Measurements from ENCODE around the gene ZIC4. TPM values are rescaled to one million over a fixed set of nuclear protein-coding genes. Genes with fewer than 3 reads are reported as not detected.

ZIC4 gene
- total RNA-seq, 1 donor = not detected

- no peak for TF ChIP-seq CTCF (IDR thresholded peaks at IDR 0.05; ENCODE audit: insufficient read depth, low read depth, low read length)
- H3K4me3 ChIP-seq (ENCODE audit: low read depth, low read length) = no peak overlapping the region
- DNase-seq (ENCODE audit: low read depth) = no peak
Measured at GRCh38 chr3:147427746-147428145, 21.4 kb upstream of the ZIC4 start.

GRCh38 chr3:147426931-147427330, 20.6 kb upstream of the ZIC4 start:
- no peak overlapping the region for H3K4me3 ChIP-seq (ENCODE audit: low read depth, low read length)
- DNase-seq (ENCODE audit: low read depth) = no peak
- no peak for TF ChIP-seq CTCF (IDR thresholded peaks at IDR 0.05; ENCODE audit: insufficient read depth, low read depth, low read length)

- TF ChIP-seq CTCF (IDR thresholded peaks at IDR 0.05; ENCODE audit: insufficient read depth, low read depth, low read length) = no peak
- H3K4me3 ChIP-seq (ENCODE audit: low read depth, low read length) = no peak overlapping the region
- no peak for DNase-seq (ENCODE audit: low read depth)
Measured at GRCh38 chr3:147425388-147425850, 19.1 kb upstream of the ZIC4 start.

- no peak for TF ChIP-seq CTCF (IDR thresholded peaks at IDR 0.05; ENCODE audit: insufficient read depth, low read depth, low read length)
- DNase-seq (ENCODE audit: low read depth) = no peak
Measured at GRCh38 chr3:147424581-147425387, 18.4 kb upstream of the ZIC4 start.

GRCh38 chr3:147423798-147424580, 17.6 kb upstream of the ZIC4 start:
- no peak for DNase-seq (ENCODE audit: low read depth)
- TF ChIP-seq CTCF (IDR thresholded peaks at IDR 0.05; ENCODE audit: insufficient read depth, low read depth, low read length) = no peak
- no peak overlapping the region for H3K4me3 ChIP-seq (ENCODE audit: low read depth, low read length)

More at GRCh38 chr3:147424581-147425387, 18.4 kb upstream of the ZIC4 start:
- H3K4me3 ChIP-seq (ENCODE audit: low read depth, low read length) = no peak overlapping the region

- no peak for TF ChIP-seq CTCF (IDR thresholded peaks at IDR 0.05; ENCODE audit: insufficient read depth, low read depth, low read length)
- no peak for DNase-seq (ENCODE audit: low read depth)
Measured at GRCh38 chr3:147423537-147423797, 17.1 kb upstream of the ZIC4 start.

More at GRCh38 chr3:147423537-147423797, 17.1 kb upstream of the ZIC4 start:
- no peak overlapping the region for H3K4me3 ChIP-seq (ENCODE audit: low read depth, low read length)
